Skeletal muscle tissue (tissue), 4 donors: ENCODE results near the gene NOL9. TPM values are rescaled to one million over a fixed set of nuclear protein-coding genes. Genes with fewer than 3 reads are reported as not detected.
"Not testable (repeated sequence)": the region's sequence is repeated elsewhere in the genome, so short reads cannot be mapped to it uniquely, and the experiment has no call there.

Experiments
- H3K27ac ChIP-seq: one replicate; pipeline ENCODE4 v1.7.0; 2013; ENCODE audit warnings: mild to moderate bottlenecking, low read depth, low read length, inconsistent platforms
- H3K27me3 ChIP-seq, 3 donors: one replicate each; pipeline ENCODE4 v1.7.0; 2013; ENCODE audit warnings: low read length in 3 of 3; ENCODE audit not compliant: control insufficient read depth in 3 of 3, insufficient read depth in 3 of 3
- H3K36me3 ChIP-seq, 3 donors: one replicate each; pipeline ENCODE4 v1.7.0; 2013; ENCODE audit warnings: low read length in 3 of 3; ENCODE audit not compliant: control insufficient read depth in 3 of 3, insufficient read depth in 3 of 3
- H3K4me1 ChIP-seq, 3 donors: one replicate each; pipeline ENCODE4 v1.7.0; 2013; ENCODE audit warnings: low read length in 3 of 3, mild to moderate bottlenecking in 3 of 3; ENCODE audit not compliant: control insufficient read depth in 3 of 3, insufficient read depth in 3 of 3
- H3K4me3 ChIP-seq, 3 donors: one replicate each; pipeline ENCODE4 v1.7.0; 2013; ENCODE audit warnings: low read length in 3 of 3
- H3K9ac ChIP-seq, 3 donors: one replicate each; pipeline ENCODE4 v1.7.0; 2013; ENCODE audit warnings: low read length in 3 of 3, mild to moderate bottlenecking in 3 of 3, moderate library complexity in 2 of 3, low read depth in 1 of 3
- H3K9me3 ChIP-seq, 3 donors: one replicate each; pipeline ENCODE4 v1.7.0; 2013; ENCODE audit warnings: low read length in 3 of 3; ENCODE audit not compliant: control insufficient read depth in 3 of 3
- total RNA-seq: library from RNA; depleted of rRNA; stranded (reverse); fragments of >200 nt; gene quantifications from one replicate; pipeline ENCODE4 v1.2.3, GENCODE V29; 2014
- donor health status: Osteomylitis.

NOL9 gene
- 24.0 TPM for total RNA-seq

DNA sequence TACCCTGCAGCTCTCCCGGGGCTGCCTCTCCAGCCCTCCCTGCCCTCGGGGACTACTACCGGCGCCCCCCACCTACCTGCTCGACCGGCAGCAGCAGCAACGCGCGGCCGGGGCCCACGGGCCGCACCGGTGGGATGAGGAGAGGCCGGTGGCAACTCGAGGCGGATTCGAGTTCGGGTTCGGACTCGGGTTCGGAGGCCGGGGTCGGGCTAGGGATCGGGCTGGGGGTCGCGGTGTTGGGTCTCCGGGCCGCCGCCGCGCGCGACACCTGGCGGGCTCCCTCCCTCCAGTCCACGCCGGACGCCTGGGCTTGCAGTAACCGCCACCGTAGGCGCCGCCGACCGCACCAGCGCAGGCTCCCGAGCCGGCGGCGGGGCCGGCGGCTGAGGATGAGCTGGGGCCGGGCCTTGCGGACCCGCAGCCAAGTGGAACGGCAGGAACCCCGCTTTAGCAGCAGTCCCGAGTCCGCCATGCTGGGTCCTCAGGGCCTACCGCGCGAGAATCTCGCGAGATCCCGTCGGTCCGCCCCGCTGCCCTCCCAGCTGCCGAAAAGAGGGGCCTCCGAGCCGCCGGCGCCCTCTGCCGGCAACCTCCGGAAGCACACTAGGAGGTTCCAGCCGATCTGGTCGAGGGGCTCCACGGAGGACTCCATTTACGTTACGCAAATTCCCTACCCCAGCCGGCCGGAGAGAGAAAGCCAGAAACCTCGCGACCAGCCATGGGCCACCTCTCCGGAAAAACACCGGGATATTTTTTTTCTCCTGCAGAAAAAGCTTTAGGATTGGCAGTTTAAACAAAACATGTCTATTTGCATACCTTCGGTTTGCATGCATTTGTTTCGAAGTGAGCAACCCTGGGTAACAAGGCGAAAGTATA is at the start of gene NOL9:
Gene NOL9, minus strand, starts transcription at position 483 of the 876 bp plus-strand sequence. Its CDS starts 11 bp downstream, at position 472.
- Histone ChIP-seq H3K27ac (peak within 1 kb of the TSS; percentile 14), H3K27me3 (no peaks in the 10 kb centered on the region), H3K36me3 (peaks cover 5 to 14% (median 6%) of the 10 kb centered on the region in 3 donors), H3K9me3 (no peaks in the 10 kb centered on the region), H3K4me1 (peaks cover 14 to 18% (median 17%) of the 10 kb centered on the region in 3 donors), H3K9ac (peak within 1 kb of the TSS; percentile 91 to 97 (median 93)), H3K4me3 (peak within 1 kb of the TSS; percentile 73 to 90 (median 90))

- Histone ChIP-seq H3K27me3 (no peaks in the 10 kb centered on the region), H3K9me3 (no peaks in the 10 kb centered on the region), H3K27ac (peak overlapping the region; percentile 98), H3K4me3 (peak overlapping the region; percentile 78 to 91 (median 82)), H3K4me1 (peaks cover 40 to 59% (median 44%) of the 10 kb centered on the region in 3 donors), H3K9ac (peak overlapping the region; percentile 85 to 99 (median 97)), H3K36me3 (peaks cover 8 to 18% (median 12%) of the 10 kb centered on the region in 3 donors)
Measured at GRCh38 chr1:6603238-6603914, 49.1 kb upstream of the NOL9 start.

GRCh38 chr1:6602669-6603237 is 48.4 kb upstream of the NOL9 start, which contains the start of gene KLHL21:
KLHL21 (minus strand) TSS chr1:6602869; CDS start chr1:6602817, 52 bp downstream.
- Histone ChIP-seq H3K4me1 (peaks cover 44 to 65% (median 48%) of the 10 kb centered on the region in 3 donors), H3K9me3 (no peaks in the 10 kb centered on the region), H3K27ac (peak within 1 kb of the TSS; percentile 98), H3K9ac (peak within 1 kb of the TSS; percentile 94 to 100 (median 99)), H3K36me3 (peaks cover 13 to 22% (median 15%) of the 10 kb centered on the region in 3 donors), H3K27me3 (no peaks in the 10 kb centered on the region), H3K4me3 (peak within 1 kb of the TSS; percentile 91 to 97 (median 97))

DNA sequence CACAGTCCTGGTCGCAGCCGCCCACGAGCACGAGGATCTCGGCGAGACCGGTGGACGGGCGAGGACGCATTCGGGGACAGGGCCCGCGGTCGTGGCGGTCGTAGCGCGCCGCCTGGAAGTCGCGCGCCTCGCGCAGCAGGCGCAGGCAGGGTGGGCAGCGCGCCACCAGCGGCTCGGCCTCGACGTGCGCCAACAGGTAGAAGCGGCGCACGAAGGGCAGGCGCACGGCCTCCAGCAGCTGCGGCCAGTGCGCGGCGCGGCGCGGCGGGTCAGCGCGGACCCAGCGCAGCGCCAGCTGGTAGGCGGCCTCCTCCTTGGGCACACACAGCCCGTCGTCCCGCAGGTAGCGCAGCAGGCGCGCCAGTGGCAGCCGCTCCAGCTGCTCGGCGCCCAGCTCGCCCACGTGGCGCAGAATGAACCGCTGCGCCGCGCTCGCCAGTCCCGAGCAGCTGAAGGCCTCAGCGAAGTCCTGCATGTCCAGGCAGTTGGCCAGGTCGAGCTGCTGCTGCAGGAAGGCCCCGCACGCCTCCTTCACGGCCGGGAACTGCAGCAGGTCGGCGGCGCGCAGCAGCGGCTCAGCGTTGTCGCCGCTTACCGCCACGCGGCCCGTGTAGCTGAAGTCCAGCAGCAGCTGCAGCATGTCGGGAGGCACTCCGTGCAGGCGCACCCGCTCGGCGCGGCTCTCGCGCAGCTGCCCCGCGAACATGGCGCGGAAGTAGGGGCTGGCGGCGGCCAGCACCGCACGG is 47.8 kb upstream of the NOL9 start:
- H3K27me3 ChIP-seq = no peaks in the 10 kb centered on the region
- peak overlapping the region; percentile 91 to 97 (median 97) for H3K4me3 ChIP-seq
- H3K27ac ChIP-seq = peak overlapping the region; percentile 98
- peaks cover 51 to 72% (median 55%) of the 10 kb centered on the region in 3 donors for H3K4me1 ChIP-seq
- H3K36me3 ChIP-seq = peaks cover 19 to 29% (median 22%) of the 10 kb centered on the region in 3 donors
- H3K9ac ChIP-seq = peak overlapping the region; percentile 94 to 100 (median 99)
- no peaks in the 10 kb centered on the region for H3K9me3 ChIP-seq

GRCh38 chr1:6601049-6601922 is 47.0 kb upstream of the NOL9 start:
- H3K9me3 ChIP-seq = no peaks in the 10 kb centered on the region
- no peaks in the 10 kb centered on the region for H3K27me3 ChIP-seq
- H3K4me3 ChIP-seq = peak overlapping the region; percentile 91 to 97 (median 97)
- peak overlapping the region; percentile 98 for H3K27ac ChIP-seq
- peaks cover 27 to 37% (median 30%) of the 10 kb centered on the region in 3 donors for H3K36me3 ChIP-seq
- peak overlapping the region; percentile 94 to 100 (median 99) for H3K9ac ChIP-seq
- peaks cover 59 to 79% (median 61%) of the 10 kb centered on the region in 3 donors for H3K4me1 ChIP-seq

- Histone ChIP-seq H3K9me3 (no peaks in the 10 kb centered on the region), H3K9ac (peak overlapping the region; percentile 94 to 100 (median 99)), H3K36me3 (peaks cover 35 to 44% (median 38%) of the 10 kb centered on the region in 3 donors), H3K4me1 (peaks cover 67 to 83% (median 69%) of the 10 kb centered on the region in 3 donors), H3K27ac (peak overlapping the region; percentile 98), H3K27me3 (no peaks in the 10 kb centered on the region), H3K4me3 (peak overlapping the region; percentile 91 to 97 (median 97))
Measured at GRCh38 chr1:6600410-6601048, 46.2 kb upstream of the NOL9 start.

DNA sequence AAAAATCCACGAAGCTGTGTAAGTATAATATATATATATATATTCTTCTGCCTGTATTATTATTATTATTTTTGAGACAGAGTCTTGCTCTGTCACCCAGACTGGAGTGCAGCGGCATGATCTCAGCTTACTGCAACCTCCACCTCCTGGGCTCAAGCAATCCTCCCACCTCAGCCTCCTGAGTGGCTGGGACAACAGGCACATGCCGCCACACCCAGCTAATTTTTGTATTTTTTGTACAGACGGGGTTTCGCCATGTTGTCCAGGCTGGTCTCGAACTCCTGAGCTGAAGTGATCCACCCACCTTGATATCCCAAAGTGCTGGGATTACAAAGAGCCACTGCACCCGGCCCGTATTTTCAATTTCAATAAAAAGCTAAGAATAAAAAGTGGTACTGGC is 45.7 kb upstream of the NOL9 start:
- peak overlapping the region; percentile 94 to 100 (median 99) for H3K9ac ChIP-seq
- peaks cover 63 to 85% (median 73%) of the 10 kb centered on the region in 3 donors for H3K4me1 ChIP-seq
- H3K36me3 ChIP-seq = peaks cover 40 to 50% (median 43%) of the 10 kb centered on the region in 3 donors
- peak overlapping the region; percentile 98 for H3K27ac ChIP-seq
- H3K27me3 ChIP-seq, H3K9me3 ChIP-seq: not testable (repeated sequence)
- peak overlapping the region; percentile 91 to 97 (median 97) for H3K4me3 ChIP-seq

DNA sequence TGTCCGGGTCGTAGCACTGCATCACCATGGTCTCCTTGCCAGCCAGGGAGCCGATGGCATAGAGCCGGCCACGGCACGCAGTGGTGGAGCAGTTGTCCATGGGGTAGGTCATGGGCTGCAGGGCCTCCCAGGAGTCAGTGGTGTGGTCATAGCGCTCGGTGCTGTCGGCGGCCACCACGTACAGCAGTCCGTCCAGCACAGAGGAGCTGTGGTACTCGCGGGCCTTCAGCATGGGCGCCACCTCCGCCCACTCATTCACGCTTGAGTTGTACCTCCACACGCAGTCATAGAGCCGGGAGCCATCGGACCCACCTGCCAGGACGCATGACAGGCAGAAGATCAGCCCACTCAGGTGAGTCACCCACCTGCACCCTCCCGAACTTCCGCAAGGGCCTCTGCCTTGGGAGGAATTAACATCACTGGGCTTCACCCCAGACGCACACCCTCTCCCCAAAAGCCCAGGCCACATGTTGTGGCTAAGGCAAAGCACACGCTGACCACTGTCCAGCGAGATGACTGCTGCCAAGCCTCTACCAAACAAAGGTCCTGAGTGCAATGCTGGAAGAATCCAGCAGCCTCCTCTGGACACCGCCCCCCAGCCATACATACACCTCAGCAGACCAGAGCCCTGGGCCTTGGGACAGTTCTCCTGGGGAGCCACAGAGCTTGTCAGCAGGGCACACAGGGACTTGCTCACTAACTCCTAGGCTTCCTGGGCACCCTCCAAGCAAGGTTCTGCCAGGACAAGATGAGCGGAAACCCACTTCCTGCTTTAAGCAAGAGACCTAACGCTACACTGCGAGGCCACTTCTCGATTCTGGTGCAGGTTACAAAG is 45.0 kb upstream of the NOL9 start:
- Histone ChIP-seq H3K9me3 (no peaks in the 10 kb centered on the region), H3K36me3 (peaks cover 45 to 55% (median 49%) of the 10 kb centered on the region in 3 donors), H3K27ac (peak overlapping the region; percentile 66), H3K9ac (peak overlapping the region; percentile 61 to 100 (median 80)), H3K4me3 (peak overlapping the region; percentile 91 to 97 (median 97)), H3K4me1 (peaks cover 58 to 85% (median 70%) of the 10 kb centered on the region in 3 donors), H3K27me3 (no peaks in the 10 kb centered on the region)
